Measurements from ENCODE around the gene MX2.

MX2 gene

GRCh38 chr21:41321908-41322495 is 39.8 kb upstream of the MX2 start:
- peak; percentile 19 for DNase-seq
- H2AFZ ChIP-seq (ENCODE audit: low read length), result peak overlapping the region; percentile 31
- H3K27ac ChIP-seq (ENCODE audit: low read length), result peak overlapping the region; percentile 64; the same call in 1 of the 2 replicates
- no peaks in the 10 kb centered on the region for H4K20me1 ChIP-seq (ENCODE audit: insufficient read depth, low read length)
- H3K4me3 ChIP-seq (ENCODE audit: low read length), result no peak overlapping the region
- peak overlapping the region; percentile 44 for H3K4me2 ChIP-seq (ENCODE audit: low read depth, low read length)
- H3K27me3 ChIP-seq (replicated peaks; ENCODE audit: insufficient read depth, low read length), result no peaks in the 10 kb centered on the region
- no peaks in the 10 kb centered on the region for H3K79me2 ChIP-seq (ENCODE audit: low read length)
- H3K9ac ChIP-seq (ENCODE audit: low read length), result no peak overlapping the region
- no peaks in the 10 kb centered on the region for H3K36me3 ChIP-seq (replicated peaks; ENCODE audit: insufficient read depth, low read length)
- TF ChIP-seq EZH2 (optimal IDR thresholded peaks at IDR 0.05; ENCODE audit: low read depth, low read length) (no peak), EZH2phosphoT487 (IDR thresholded peaks at IDR 0.05; ENCODE audit: low read length) (no peak)
- TF ChIP-seq, protein P1, sequence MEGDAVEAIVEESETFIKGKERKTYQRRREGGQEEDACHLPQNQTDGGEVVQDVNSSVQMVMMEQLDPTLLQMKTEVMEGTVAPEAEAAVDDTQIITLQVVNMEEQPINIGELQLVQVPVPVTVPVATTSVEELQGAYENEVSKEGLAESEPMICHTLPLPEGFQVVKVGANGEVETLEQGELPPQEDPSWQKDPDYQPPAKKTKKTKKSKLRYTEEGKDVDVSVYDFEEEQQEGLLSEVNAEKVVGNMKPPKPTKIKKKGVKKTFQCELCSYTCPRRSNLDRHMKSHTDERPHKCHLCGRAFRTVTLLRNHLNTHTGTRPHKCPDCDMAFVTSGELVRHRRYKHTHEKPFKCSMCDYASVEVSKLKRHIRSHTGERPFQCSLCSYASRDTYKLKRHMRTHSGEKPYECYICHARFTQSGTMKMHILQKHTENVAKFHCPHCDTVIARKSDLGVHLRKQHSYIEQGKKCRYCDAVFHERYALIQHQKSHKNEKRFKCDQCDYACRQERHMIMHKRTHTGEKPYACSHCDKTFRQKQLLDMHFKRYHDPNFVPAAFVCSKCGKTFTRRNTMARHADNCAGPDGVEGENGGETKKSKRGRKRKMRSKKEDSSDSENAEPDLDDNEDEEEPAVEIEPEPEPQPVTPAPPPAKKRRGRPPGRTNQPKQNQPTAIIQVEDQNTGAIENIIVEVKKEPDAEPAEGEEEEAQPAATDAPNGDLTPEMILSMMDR (IDR thresholded peaks at IDR 0.05; ENCODE audit: low read length), result no peak
- no peaks in the 10 kb centered on the region; the same call in 1 of the 2 replicates for H3F3A ChIP-seq (ENCODE audit: insufficient read depth, low read length)
- no peaks in the 10 kb centered on the region for H3K9me3 ChIP-seq (replicated peaks; ENCODE audit: insufficient read depth, low read length)
- H3K4me1 ChIP-seq (ENCODE audit: low read length), result peaks cover 17% of the 10 kb centered on the region
- H3K9me2 ChIP-seq (replicated peaks; ENCODE audit: insufficient read depth, low read length), result no peaks in the 10 kb centered on the region

- Histone ChIP-seq H4K20me1 (ENCODE audit: insufficient read depth, low read length) (no peaks in the 10 kb centered on the region), H3K4me1 (ENCODE audit: low read length) (peaks cover 17% of the 10 kb centered on the region), H3F3A (ENCODE audit: insufficient read depth, low read length) (no peaks in the 10 kb centered on the region; the same call in 1 of the 2 replicates), H3K4me3 (ENCODE audit: low read length) (no peak overlapping the region), H3K79me2 (ENCODE audit: low read length) (no peaks in the 10 kb centered on the region), H2AFZ (ENCODE audit: low read length) (no peak overlapping the region), H3K27ac (ENCODE audit: low read length) (peak overlapping the region; percentile 64; the same call in 1 of the 2 replicates), H3K9ac (ENCODE audit: low read length) (no peak overlapping the region), H3K9me3 (replicated peaks; ENCODE audit: insufficient read depth, low read length) (no peaks in the 10 kb centered on the region), H3K9me2 (replicated peaks; ENCODE audit: insufficient read depth, low read length) (no peaks in the 10 kb centered on the region), H3K36me3 (replicated peaks; ENCODE audit: insufficient read depth, low read length) (no peaks in the 10 kb centered on the region), H3K4me2 (ENCODE audit: low read depth, low read length) (no peak overlapping the region), H3K27me3 (replicated peaks; ENCODE audit: insufficient read depth, low read length) (no peaks in the 10 kb centered on the region)
- TF ChIP-seq EZH2phosphoT487 (IDR thresholded peaks at IDR 0.05; ENCODE audit: low read length), result no peak
- TF ChIP-seq EZH2 (optimal IDR thresholded peaks at IDR 0.05; ENCODE audit: low read depth, low read length), result no peak
- TF ChIP-seq, protein P1 (IDR thresholded peaks at IDR 0.05; ENCODE audit: low read length), result no peak
- DNase-seq, result no peak
Measured at GRCh38 chr21:41322496-41323382, 39.1 kb upstream of the MX2 start.

GRCh38 chr21:41325138-41325912 is 36.5 kb upstream of the MX2 start:
- no peak overlapping the region for H3K9ac ChIP-seq (ENCODE audit: low read length)
- no peaks in the 10 kb centered on the region for H4K20me1 ChIP-seq (ENCODE audit: insufficient read depth, low read length)
- no peaks in the 10 kb centered on the region for H3K27me3 ChIP-seq (replicated peaks; ENCODE audit: insufficient read depth, low read length)
- H3K4me3 ChIP-seq (ENCODE audit: low read length), result no peak overlapping the region
- no peaks in the 10 kb centered on the region; the same call in 1 of the 2 replicates for H3F3A ChIP-seq (ENCODE audit: insufficient read depth, low read length)
- no peak overlapping the region for H3K27ac ChIP-seq (ENCODE audit: low read length)
- DNase-seq, result no peak
- no peaks in the 10 kb centered on the region for H3K9me3 ChIP-seq (replicated peaks; ENCODE audit: insufficient read depth, low read length)
- TF ChIP-seq, protein P1 (IDR thresholded peaks at IDR 0.05; ENCODE audit: low read length), result no peak
- TF ChIP-seq EZH2 (optimal IDR thresholded peaks at IDR 0.05; ENCODE audit: low read depth, low read length) (no peak), EZH2phosphoT487 (IDR thresholded peaks at IDR 0.05; ENCODE audit: low read length) (no peak)
- no peaks in the 10 kb centered on the region for H3K36me3 ChIP-seq (replicated peaks; ENCODE audit: insufficient read depth, low read length)
- peaks cover 17% of the 10 kb centered on the region for H3K4me1 ChIP-seq (ENCODE audit: low read length)
- no peak overlapping the region for H2AFZ ChIP-seq (ENCODE audit: low read length)
- no peaks in the 10 kb centered on the region for H3K9me2 ChIP-seq (replicated peaks; ENCODE audit: insufficient read depth, low read length)
- no peaks in the 10 kb centered on the region for H3K79me2 ChIP-seq (ENCODE audit: low read length)
- H3K4me2 ChIP-seq (ENCODE audit: low read depth, low read length), result no peak overlapping the region

Data from MM.1S (cell line).